Omental fat pad (tissue), 4 donors: Measurements from ENCODE around the gene CSRP1. TPM values are rescaled to one million over a fixed set of nuclear protein-coding genes. Genes with fewer than 3 reads are reported as not detected.

Experiments used
- ATAC-seq: fragments of 150-250 bp; one replicate; pipeline ENCODE4 v1.9.1; 2016; ENCODE audit warnings: mild to moderate bottlenecking, moderate library complexity; ENCODE audit not compliant: low FRiP score
- DNase-seq: peaks from one replicate; pipeline ENCODE4 v3.0.0-alpha.2; 2019; ENCODE audit warnings: low spot score
- CTCF ChIP-seq, 3 donors: fragments of 450-650 bp; IDR thresholded peaks; one replicate each; pipeline ENCODE4 v1.5.1; 2016 to 2017; ENCODE audit warnings: antibody characterized with exemption in 3 of 3, mild to moderate bottlenecking in 3 of 3, moderate library complexity in 2 of 3
- total RNA-seq, 4 donors: library from RNA; depleted of rRNA; stranded (reverse); fragments of >200 nt; gene quantifications; one replicate each; pipeline ENCODE4 v1.1.0, GENCODE V29; 2016

The CSRP1 gene
- total RNA-seq, 4 donors from 2014 or later = 258 to 670 (median 416) TPM

GRCh38 chr1:201444792-201445191 lies 62.1 kb downstream of the CSRP1 start:
- ATAC-seq (no peak), DNase-seq (no peak)
- TF ChIP-seq CTCF (IDR thresholded peaks at IDR 0.05) = no peak

- ATAC-seq (no peak), DNase-seq (no peak)
- no peak for TF ChIP-seq CTCF (IDR thresholded peaks at IDR 0.05)
These were observed 63.2 kb downstream of the CSRP1 start for GRCh38 chr1:201443747-201444146.

GRCh38 chr1:201436969-201437368 lies 70.0 kb downstream of the CSRP1 start:
- ATAC-seq = no peak
- TF ChIP-seq CTCF (IDR thresholded peaks at IDR 0.05) = no peak

GRCh38 chr1:201436393-201436792 lies 70.5 kb downstream of the CSRP1 start:
- TF ChIP-seq CTCF (IDR thresholded peaks at IDR 0.05) = no peak
- DNase-seq (no peak), ATAC-seq (no peak)

More at GRCh38 chr1:201436969-201437368, 70.0 kb downstream of the CSRP1 start:
- DNase-seq = no peak

GRCh38 chr1:201434266-201434665 lies 72.7 kb downstream of the CSRP1 start:
- DNase-seq (no peak), ATAC-seq (no peak)
- no peak for TF ChIP-seq CTCF (IDR thresholded peaks at IDR 0.05)

GRCh38 chr1:201433609-201434008 lies 73.3 kb downstream of the CSRP1 start:
- TF ChIP-seq CTCF (IDR thresholded peaks at IDR 0.05) = no peak
- DNase-seq (no peak), ATAC-seq (no peak)

Other genes starting within 250 kb of the CSRP1 start
- 1 to 10 TPM in 3 of 4 donors, under 1 TPM in 1; 0.93 to 9.6 (median 3.6) TPM for gene PKP1, start 223.6 kb downstream of the CSRP1 start, total RNA-seq
- 1 to 10 TPM in 3 of 4 donors, not detected in 1; 2.0 to 2.4 (median 2.1) TPM for gene TNNT2, start 129.4 kb downstream of the CSRP1 start, total RNA-seq
- gene LAD1, start 107.8 kb downstream of the CSRP1 start, total RNA-seq = under 1 TPM in 3 of 4 donors, not detected in 1; 0.19 to 0.48 (median 0.25) TPM
- under 1 TPM in 1 of 4 donors, not detected in 3; 0.09 TPM for gene TNNI1, start 85.4 kb downstream of the CSRP1 start, total RNA-seq
- gene PHLDA3, start 37.9 kb downstream of the CSRP1 start, total RNA-seq = 100 to 1,000 TPM in 3 of 4 donors, 10 to 100 TPM in 1; 95.2 to 392 (median 148) TPM
- gene NAV1, start 32.0 kb upstream of the CSRP1 start, total RNA-seq = 10 to 100 TPM; 26.0 to 84.1 (median 67.6) TPM